Parathyroid adenoma (tissue), 2 donors: Measurements from ENCODE around the gene PRDX6.

Experiments
- H2AFZ ChIP-seq: fragments of 300-600 bp; sonication (generic); one replicate; pipeline ENCODE4 v1.7.0; 2017; ENCODE audit warnings: antibody characterized with exemption, mild to moderate bottlenecking
- H3K27ac ChIP-seq: fragments of 300-600 bp; sonication (generic); one replicate; pipeline ENCODE4 v1.7.0; 2017
- H3K27me3 ChIP-seq: fragments of 300-600 bp; sonication (generic); one replicate; pipeline ENCODE4 v1.7.0; 2017; ENCODE audit warnings: low read length; ENCODE audit not compliant: control insufficient read depth, insufficient read depth
- H3K36me3 ChIP-seq: fragments of 300-600 bp; sonication (generic); one replicate; pipeline ENCODE4 v1.7.0; 2017; ENCODE audit warnings: low read length; ENCODE audit not compliant: control insufficient read depth, insufficient read depth
- H3K4me1 ChIP-seq: fragments of 300-600 bp; sonication (generic); one replicate; pipeline ENCODE4 v1.7.0; 2017; ENCODE audit warnings: control low read depth
- H3K4me2 ChIP-seq: fragments of 300-600 bp; sonication (generic); one replicate; pipeline ENCODE4 v1.7.0; 2017; ENCODE audit warnings: low read length
- H3K4me3 ChIP-seq: fragments of 300-600 bp; sonication (generic); one replicate; pipeline ENCODE4 v1.7.0; 2017; ENCODE audit warnings: low read depth, low read length
- H3K79me2 ChIP-seq: fragments of 300-600 bp; sonication (generic); one replicate; pipeline ENCODE4 v1.7.0; 2017; ENCODE audit warnings: control low read depth
- H3K9ac ChIP-seq: fragments of 300-600 bp; sonication (generic); one replicate; pipeline ENCODE4 v1.7.0; 2017; ENCODE audit warnings: mild to moderate bottlenecking
- H3K9me3 ChIP-seq: fragments of 300-600 bp; sonication (generic); one replicate; pipeline ENCODE4 v1.7.0; 2017; ENCODE audit warnings: low read length; ENCODE audit not compliant: control insufficient read depth
- CTCF ChIP-seq: fragments of 300-600 bp; sonication (generic); IDR thresholded peaks from one replicate; pipeline ENCODE4 v1.7.0; 2017; ENCODE audit warnings: antibody characterized with exemption, mild to moderate bottlenecking
- donor health status: primary hyperparathyroidism.

The PRDX6 gene

DNA sequence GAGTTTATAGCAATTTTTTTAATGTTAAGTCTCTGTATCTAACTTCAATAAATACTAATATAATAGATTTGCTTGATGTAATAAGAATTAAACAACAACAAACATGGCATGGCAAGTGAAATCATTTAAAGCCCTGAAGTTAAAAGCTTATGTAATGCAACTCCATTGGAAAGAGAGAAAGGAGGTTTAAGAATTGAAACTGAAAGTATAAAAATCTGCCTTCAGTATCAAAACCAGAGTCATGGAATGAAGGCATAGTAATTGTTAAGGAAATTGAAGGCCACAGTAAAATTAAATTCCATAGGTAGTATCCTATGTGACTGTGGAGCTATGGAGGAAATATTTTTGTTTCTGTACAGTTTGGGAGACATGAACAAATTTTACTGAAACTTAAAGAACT, 55.1 kb downstream of the PRDX6 start:
- Histone ChIP-seq H2AFZ (no peak overlapping the region), H3K4me3 (no peak overlapping the region), H3K9me3 (no peaks in the 10 kb centered on the region), H3K9ac (no peak overlapping the region), H3K4me1 (no peaks in the 10 kb centered on the region), H3K27ac (no peak overlapping the region), H3K79me2 (no peaks in the 10 kb centered on the region), H3K4me2 (no peak overlapping the region), H3K27me3 (no peaks in the 10 kb centered on the region), H3K36me3 (no peaks in the 10 kb centered on the region)
- TF ChIP-seq CTCF, result no peak

DNA sequence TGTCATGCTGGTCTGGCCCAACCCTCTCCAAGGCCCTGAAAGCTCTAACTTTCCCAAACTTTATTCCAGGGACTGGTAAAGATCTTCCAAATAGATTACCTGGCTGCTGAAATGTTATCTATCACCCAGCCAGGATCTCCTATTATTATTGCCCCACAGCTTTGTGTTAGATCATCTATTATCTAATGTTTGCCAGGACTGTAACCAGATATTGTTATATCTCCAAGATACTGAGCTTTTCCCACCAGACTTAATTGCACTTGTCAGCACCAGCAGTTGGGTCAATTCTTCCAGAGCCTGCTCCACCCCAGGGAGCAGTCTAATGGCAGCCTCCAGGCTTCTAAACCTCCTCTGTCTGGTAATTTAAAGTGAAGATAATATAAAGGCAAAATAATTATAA, 59.1 kb downstream of the PRDX6 start:
- H3K27ac ChIP-seq, result no peak overlapping the region
- no peak overlapping the region for H2AFZ ChIP-seq
- TF ChIP-seq CTCF, result no peak
- H3K36me3 ChIP-seq, result no peaks in the 10 kb centered on the region
- H3K27me3 ChIP-seq, result no peaks in the 10 kb centered on the region
- H3K9ac ChIP-seq, result no peak overlapping the region
- H3K4me3 ChIP-seq, result no peak overlapping the region
- no peaks in the 10 kb centered on the region for H3K9me3 ChIP-seq
- no peaks in the 10 kb centered on the region for H3K79me2 ChIP-seq
- H3K4me1 ChIP-seq, result no peaks in the 10 kb centered on the region
- H3K4me2 ChIP-seq, result no peak overlapping the region
